ENCODE results near the gene CIB1. TPM values are rescaled to one million over a fixed set of nuclear protein-coding genes. Genes with fewer than 3 reads are reported as not detected.
A peak's percentile ranks its signal among the peaks of the same experiment; 100 is the strongest.

CIB1 gene
- total RNA-seq, 6 experiments from 2014 or later: 43.4 to 83.0 (median 51.0) TPM

- Histone ChIP-seq H3K36me3 (peaks cover 5 to 45% (median 23%) of the 10 kb centered on the region in 4 donors), H3K4me3 (no peak overlapping the region), H3K27ac (peak overlapping the region; percentile 65 to 97 (median 90))
Observed at GRCh38 chr15:90230610-90231009, 3.1 kb downstream of the CIB1 start.

GRCh38 chr15:90230071-90230494 lies 3.7 kb downstream of the CIB1 start:
- 36% methylated on average over 10 of the region's 12 CpGs for WGBS (ENCODE audit: insufficient coverage, low coverage, low lambda C conversion rate, missing lambda C conversion rate)
- peaks cover 5 to 51% (median 26%) of the 10 kb centered on the region in 4 donors for H3K36me3 ChIP-seq
- ATAC-seq (peak; percentile 48 to 57 (median 51)), DNase-seq (peak; percentile 84 to 90 (median 89))
- H3K27ac ChIP-seq: peak overlapping the region; percentile 65 to 97 (median 90)
- H3K27me3 ChIP-seq: no peaks in the 10 kb centered on the region
- H3K9me3 ChIP-seq: no peaks in the 10 kb centered on the region
- TF ChIP-seq, protein P1, sequence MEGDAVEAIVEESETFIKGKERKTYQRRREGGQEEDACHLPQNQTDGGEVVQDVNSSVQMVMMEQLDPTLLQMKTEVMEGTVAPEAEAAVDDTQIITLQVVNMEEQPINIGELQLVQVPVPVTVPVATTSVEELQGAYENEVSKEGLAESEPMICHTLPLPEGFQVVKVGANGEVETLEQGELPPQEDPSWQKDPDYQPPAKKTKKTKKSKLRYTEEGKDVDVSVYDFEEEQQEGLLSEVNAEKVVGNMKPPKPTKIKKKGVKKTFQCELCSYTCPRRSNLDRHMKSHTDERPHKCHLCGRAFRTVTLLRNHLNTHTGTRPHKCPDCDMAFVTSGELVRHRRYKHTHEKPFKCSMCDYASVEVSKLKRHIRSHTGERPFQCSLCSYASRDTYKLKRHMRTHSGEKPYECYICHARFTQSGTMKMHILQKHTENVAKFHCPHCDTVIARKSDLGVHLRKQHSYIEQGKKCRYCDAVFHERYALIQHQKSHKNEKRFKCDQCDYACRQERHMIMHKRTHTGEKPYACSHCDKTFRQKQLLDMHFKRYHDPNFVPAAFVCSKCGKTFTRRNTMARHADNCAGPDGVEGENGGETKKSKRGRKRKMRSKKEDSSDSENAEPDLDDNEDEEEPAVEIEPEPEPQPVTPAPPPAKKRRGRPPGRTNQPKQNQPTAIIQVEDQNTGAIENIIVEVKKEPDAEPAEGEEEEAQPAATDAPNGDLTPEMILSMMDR (IDR thresholded peaks at IDR 0.05): peak in 1 of 4 donors; percentile 13
- no peak for TF ChIP-seq POLR2A (IDR thresholded peaks at IDR 0.05)
- no peak overlapping the region for H3K4me3 ChIP-seq
- intact Hi-C loops (cut with DNase I): no loop called here
- H3K4me1 ChIP-seq: peaks cover 0 to 46% (median 18%) of the 10 kb centered on the region in 4 donors

More at GRCh38 chr15:90230610-90231009, 3.1 kb downstream of the CIB1 start:
- TF ChIP-seq POLR2A (IDR thresholded peaks at IDR 0.05): no peak
- TF ChIP-seq, protein P1 (IDR thresholded peaks at IDR 0.05): no peak
- DNase-seq: no peak
- intact Hi-C loops (cut with DNase I): no loop called here
- 40% methylated on average over 1 of the region's 8 CpGs for WGBS (ENCODE audit: insufficient coverage, low coverage, low lambda C conversion rate, missing lambda C conversion rate)
- no peak for ATAC-seq
- no peaks in the 10 kb centered on the region for H3K9me3 ChIP-seq
- H3K27me3 ChIP-seq: no peaks in the 10 kb centered on the region
- peaks cover 0 to 47% (median 18%) of the 10 kb centered on the region in 4 donors for H3K4me1 ChIP-seq

- Histone ChIP-seq H3K4me3 (no peak overlapping the region), H3K27ac (no peak overlapping the region), H3K36me3 (peaks cover 14 to 62% (median 34%) of the 10 kb centered on the region in 4 donors), H3K9me3 (no peaks in the 10 kb centered on the region), H3K4me1 (peaks cover 0 to 38% (median 18%) of the 10 kb centered on the region in 4 donors), H3K27me3 (no peaks in the 10 kb centered on the region)
- intact Hi-C loops (cut with DNase I): loop anchor here in 1 of 2 donors (10.0 kb wide), 1 partner anchor 84 kb away; no protein-coding TSS in a partner anchor
- peak in 1 of 3 donors; percentile 28 for DNase-seq
- ATAC-seq: no peak
- WGBS (ENCODE audit: insufficient coverage, low coverage, low lambda C conversion rate, missing lambda C conversion rate): 67% methylated on average over 1 of the region's 15 CpGs
- TF ChIP-seq, protein P1 (IDR thresholded peaks at IDR 0.05): no peak
- TF ChIP-seq POLR2A (IDR thresholded peaks at IDR 0.05): no peak
Observed at GRCh38 chr15:90228960-90229359, 4.8 kb downstream of the CIB1 start.

DNA sequence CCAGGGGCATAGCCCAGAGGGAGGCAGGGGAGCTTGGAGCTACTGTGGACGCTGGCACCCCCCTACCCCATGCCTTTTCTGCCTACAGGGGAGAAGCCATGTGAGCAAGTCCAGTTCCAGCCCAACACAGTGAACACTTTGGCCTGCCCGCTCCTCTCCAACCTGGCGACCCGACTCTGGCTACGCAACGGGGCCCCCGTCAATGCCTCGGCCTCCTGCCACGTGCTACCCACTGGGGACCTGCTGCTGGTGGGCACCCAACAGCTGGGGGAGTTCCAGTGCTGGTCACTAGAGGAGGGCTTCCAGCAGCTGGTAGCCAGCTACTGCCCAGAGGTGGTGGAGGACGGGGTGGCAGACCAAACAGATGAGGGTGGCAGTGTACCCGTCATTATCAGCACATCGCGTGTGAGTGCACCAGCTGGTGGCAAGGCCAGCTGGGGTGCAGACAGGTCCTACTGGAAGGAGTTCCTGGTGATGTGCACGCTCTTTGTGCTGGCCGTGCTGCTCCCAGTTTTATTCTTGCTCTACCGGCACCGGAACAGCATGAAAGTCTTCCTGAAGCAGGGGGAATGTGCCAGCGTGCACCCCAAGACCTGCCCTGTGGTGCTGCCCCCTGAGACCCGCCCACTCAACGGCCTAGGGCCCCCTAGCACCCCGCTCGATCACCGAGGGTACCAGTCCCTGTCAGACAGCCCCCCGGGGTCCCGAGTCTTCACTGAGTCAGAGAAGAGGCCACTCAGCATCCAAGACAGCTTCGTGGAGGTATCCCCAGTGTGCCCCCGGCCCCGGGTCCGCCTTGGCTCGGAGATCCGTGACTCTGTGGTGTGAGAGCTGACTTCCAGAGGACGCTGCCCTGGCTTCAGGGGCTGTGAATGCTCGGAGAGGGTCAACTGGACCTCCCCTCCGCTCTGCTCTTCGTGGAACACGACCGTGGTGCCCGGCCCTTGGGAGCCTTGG lies 5.6 kb downstream of the CIB1 start:
- Histone ChIP-seq H3K4me1 (peaks cover 0 to 38% (median 18%) of the 10 kb centered on the region in 4 donors), H3K27ac (no peak overlapping the region), H3K4me3 (no peak overlapping the region), H3K27me3 (no peaks in the 10 kb centered on the region), H3K36me3 (peaks cover 14 to 69% (median 40%) of the 10 kb centered on the region in 4 donors), H3K9me3 (no peaks in the 10 kb centered on the region)
- WGBS (ENCODE audit: insufficient coverage, low coverage, low lambda C conversion rate, missing lambda C conversion rate): no CpG with 5 or more reads among the region's 38 CpGs
- DNase-seq: no peak
- ATAC-seq: no peak
- TF ChIP-seq, protein P1 (IDR thresholded peaks at IDR 0.05): no peak
- intact Hi-C loops (cut with DNase I): loop anchor here in 1 of 2 donors (10.0 kb wide), 1 partner anchor 83 kb away; no protein-coding TSS in a partner anchor

Measured in right lobe of liver (tissue), 6 donors.